C4-2B (cell line): ENCODE results near the gene FAM149A.

Experiments used
- CTCF ChIP-seq: fragments of 450-650 bp; conservative IDR thresholded peaks from 2 replicates; pipeline ENCODE4 v1.5.1; 2017; ENCODE audit warnings: mild to moderate bottlenecking
- ZFX ChIP-seq: fragments of 450-650 bp; IDR thresholded peaks from 2 replicates; pipeline ENCODE4 v1.6.1; 2017

DNA sequence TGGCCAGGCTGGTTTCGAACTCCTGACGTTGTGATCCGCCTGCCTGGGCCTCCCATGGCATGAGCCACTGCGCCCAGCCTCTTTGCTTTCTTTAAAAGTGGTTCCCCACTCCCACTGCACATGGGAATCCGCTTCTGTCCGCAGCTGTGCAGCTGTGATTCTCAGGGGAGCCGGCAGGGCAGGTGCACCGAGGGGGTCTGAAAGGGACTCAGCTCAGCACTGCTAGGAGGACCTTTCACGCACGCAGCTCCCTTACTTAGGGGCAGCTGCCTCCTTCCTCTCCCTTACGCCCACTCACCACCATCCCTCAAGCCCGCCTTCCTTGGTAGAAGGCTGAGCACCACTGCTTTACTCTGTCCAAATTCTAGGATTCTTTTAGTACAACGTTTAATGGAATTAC lies 46.4 kb downstream of the FAM149A start:
- TF ChIP-seq CTCF (no peak), ZFX (no peak)
